Lung (tissue), 12 donors: ENCODE data around the gene HAUS2. TPM values are rescaled to one million over a fixed set of nuclear protein-coding genes. Genes with fewer than 3 reads are reported as not detected.

Experiments
- ATAC-seq: fragments of 200-7000 bp; cut with Tn5 transposase; one replicate; pipeline ENCODE4 v1.9.1; 2020; ENCODE audit warnings: moderate number of reproducible peaks; ENCODE audit not compliant: insufficient read depth, low FRiP score
- DNase-seq, 3 donors: peaks; one replicate each; pipeline ENCODE4 v3.0.0-alpha.2; 2013 to 2017
- H3K27ac ChIP-seq, 2 donors: one replicate each; pipeline ENCODE4 v1.5.1; 2013; ENCODE audit warnings: mild to moderate bottlenecking in 2 of 2, moderate library complexity in 2 of 2, control low read depth in 1 of 2, inconsistent platforms in 1 of 2, low read depth in 1 of 2, low read length in 1 of 2
- H3K27me3 ChIP-seq, 3 donors: one replicate each; pipeline ENCODE4 v1.5.1; 2013; ENCODE audit warnings: low read length in 2 of 3; ENCODE audit not compliant: control insufficient read depth in 3 of 3, insufficient read depth in 3 of 3
- H3K36me3 ChIP-seq, 4 donors: one replicate each; pipeline ENCODE4 v1.5.1; 2013; ENCODE audit warnings: low read length in 4 of 4, mild to moderate bottlenecking in 1 of 4, moderate library complexity in 1 of 4; ENCODE audit not compliant: control insufficient read depth in 4 of 4, insufficient read depth in 4 of 4
- H3K4me1 ChIP-seq, 5 donors: one replicate each; pipeline ENCODE4 v1.5.1; 2013; ENCODE audit warnings: low read length in 5 of 5, mild to moderate bottlenecking in 2 of 5, moderate library complexity in 1 of 5; ENCODE audit not compliant: control insufficient read depth in 5 of 5, insufficient read depth in 5 of 5
- H3K4me3 ChIP-seq: one replicate; pipeline ENCODE4 v1.5.1; 2013; ENCODE audit warnings: mild to moderate bottlenecking, control low read depth, moderate library complexity
- H3K9ac ChIP-seq, 2 donors: one replicate each; pipeline ENCODE4 v1.5.1; 2013; ENCODE audit warnings: low read length in 2 of 2, control low read depth in 1 of 2; ENCODE audit not compliant: insufficient read depth in 1 of 2
- H3K9me3 ChIP-seq, 4 donors: one replicate each; pipeline ENCODE4 v1.5.1; 2013; ENCODE audit warnings: low read length in 3 of 4, mild to moderate bottlenecking in 1 of 4, moderate library complexity in 1 of 4; ENCODE audit not compliant: control insufficient read depth in 4 of 4, insufficient read depth in 3 of 4
- WGBS, 2 donors: extraction: QIAGEN DNeasy Blood & Tissue Kit; methylation state at CpG; one replicate each; pipeline ENCODE4 v1.1.7; 2013; 5-methylcytosine and 5-hydroxymethylcytosine counted together
- polyA plus RNA-seq, 2 donors: library from polyadenylated mRNA; stranded (reverse); fragments of 200-250 nt; gene quantifications; one replicate each; pipeline ENCODE4 v1.2.1, GENCODE V29; 2013
- total RNA-seq, 2 donors: library from RNA; depleted of rRNA in 1 of 2; stranded (reverse); fragments of >200 nt in 1 of 2; gene quantifications; one replicate each; pipeline ENCODE4 v1.2.1, GENCODE V29; 2014 to 2021
- TF ChIP-seq, protein P1 (sequence below): IDR thresholded peaks from 2 replicates; pipeline ENCODE4 v1.5.1; 2012; ENCODE audit warnings: mild to moderate bottlenecking; ENCODE audit errors: control extremely low read depth, extremely low read depth
- donor health status: control.
- donor health status: control.
- donor health status: Bipolar disorder and iron deficiency.
- donor health status: healthy.
- donor health status: DM: yes; HTN: yes; CAD: no.

Gene HAUS2
- total and polyA plus RNA-seq, 4 donors: 12.9 to 32.3 (median 16.5) TPM

- Histone ChIP-seq H3K4me1 (peaks cover 4 to 18% (median 12%) of the 10 kb centered on the region in 5 donors), H3K4me3 (no peak overlapping the region), H3K36me3 (no peaks in the 10 kb centered on the region), H3K27ac (no peak overlapping the region), H3K27me3 (no peaks in the 10 kb centered on the region), H3K9ac (no peak overlapping the region), H3K9me3 (no peaks in the 10 kb centered on the region)
- DNase-seq: peak in 1 of 3 donors; percentile 32
- TF ChIP-seq, protein P1, sequence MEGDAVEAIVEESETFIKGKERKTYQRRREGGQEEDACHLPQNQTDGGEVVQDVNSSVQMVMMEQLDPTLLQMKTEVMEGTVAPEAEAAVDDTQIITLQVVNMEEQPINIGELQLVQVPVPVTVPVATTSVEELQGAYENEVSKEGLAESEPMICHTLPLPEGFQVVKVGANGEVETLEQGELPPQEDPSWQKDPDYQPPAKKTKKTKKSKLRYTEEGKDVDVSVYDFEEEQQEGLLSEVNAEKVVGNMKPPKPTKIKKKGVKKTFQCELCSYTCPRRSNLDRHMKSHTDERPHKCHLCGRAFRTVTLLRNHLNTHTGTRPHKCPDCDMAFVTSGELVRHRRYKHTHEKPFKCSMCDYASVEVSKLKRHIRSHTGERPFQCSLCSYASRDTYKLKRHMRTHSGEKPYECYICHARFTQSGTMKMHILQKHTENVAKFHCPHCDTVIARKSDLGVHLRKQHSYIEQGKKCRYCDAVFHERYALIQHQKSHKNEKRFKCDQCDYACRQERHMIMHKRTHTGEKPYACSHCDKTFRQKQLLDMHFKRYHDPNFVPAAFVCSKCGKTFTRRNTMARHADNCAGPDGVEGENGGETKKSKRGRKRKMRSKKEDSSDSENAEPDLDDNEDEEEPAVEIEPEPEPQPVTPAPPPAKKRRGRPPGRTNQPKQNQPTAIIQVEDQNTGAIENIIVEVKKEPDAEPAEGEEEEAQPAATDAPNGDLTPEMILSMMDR: no peak
- WGBS, 2 donors: 48 to 59% methylated on average over 7 of the region's 7 CpGs
- no peak for ATAC-seq
These were observed 60.3 kb downstream of the HAUS2 start for GRCh38 chr15:42608752-42609488.

DNA sequence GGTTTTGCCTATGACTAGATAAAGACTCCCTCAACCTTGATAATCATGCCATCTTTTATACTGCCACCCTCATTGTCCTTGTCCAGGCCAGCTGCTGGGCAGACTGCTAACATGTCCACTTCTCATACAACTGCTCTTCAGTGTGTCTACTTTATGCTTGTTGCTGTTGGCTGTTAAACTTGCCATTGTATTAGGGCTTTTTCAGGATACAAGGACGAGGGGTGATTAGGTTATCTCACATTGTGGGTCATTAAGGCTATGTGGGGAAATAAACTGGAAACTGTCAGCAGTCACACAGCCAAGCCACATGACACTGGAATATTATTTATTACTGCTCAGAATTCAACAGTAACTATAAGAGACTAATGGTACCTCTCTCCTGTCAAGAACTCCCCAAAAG is 62.9 kb downstream of the HAUS2 start:
- TF ChIP-seq, protein P1: no peak
- no peaks in the 10 kb centered on the region for H3K36me3 ChIP-seq
- H3K4me3 ChIP-seq: no peak overlapping the region
- DNase-seq: no peak
- H3K27me3 ChIP-seq: no peaks in the 10 kb centered on the region
- peaks cover 3 to 11% (median 4%) of the 10 kb centered on the region in 5 donors for H3K4me1 ChIP-seq
- H3K9ac ChIP-seq: no peak overlapping the region
- 64 to 66% methylated on average over 1 of the region's 1 CpG for WGBS, 2 donors
- H3K27ac ChIP-seq: no peak overlapping the region
- ATAC-seq: no peak
- H3K9me3 ChIP-seq: no peaks in the 10 kb centered on the region

DNA sequence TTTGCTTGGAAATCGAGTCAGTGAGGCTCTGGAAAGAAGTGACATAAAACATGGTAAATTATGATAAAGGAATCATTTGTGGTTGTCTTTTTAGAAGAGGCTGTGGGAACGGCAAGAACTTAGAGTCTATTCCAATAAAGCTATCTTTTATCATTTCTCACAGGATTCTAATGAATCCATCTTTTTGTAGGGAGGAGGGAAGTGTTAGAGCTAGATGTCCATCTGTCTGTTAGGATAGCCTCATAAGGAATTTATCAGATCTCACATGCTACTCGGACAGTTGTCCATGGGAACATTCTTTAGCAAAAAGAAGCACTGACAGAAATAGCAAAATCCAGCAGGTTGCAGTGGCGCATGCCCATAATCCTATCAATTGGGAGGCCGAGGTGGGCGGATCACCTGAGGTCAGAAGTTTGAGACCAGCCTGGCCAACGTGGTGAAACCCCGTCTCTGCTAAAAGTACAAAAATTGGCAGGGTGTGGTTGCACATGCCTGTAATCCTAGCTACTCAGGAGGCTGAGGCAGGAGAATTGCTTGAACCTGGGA is 63.8 kb downstream of the HAUS2 start:
- Histone ChIP-seq H3K4me3 (no peak overlapping the region), H3K9ac (no peak overlapping the region), H3K27ac (peak overlapping the region in 1 of 2 donors; percentile 35), H3K9me3 (no peaks in the 10 kb centered on the region), H3K36me3 (no peaks in the 10 kb centered on the region), H3K4me1 (peaks cover 3 to 11% (median 4%) of the 10 kb centered on the region in 5 donors), H3K27me3 (no peaks in the 10 kb centered on the region)
- WGBS, 2 donors: 77 to 85% methylated on average over 8 of the region's 8 CpGs
- peak in 1 of 3 donors; percentile 40 for DNase-seq
- TF ChIP-seq, protein P1: no peak
- no peak for ATAC-seq
